Measurements from ENCODE around the gene METTL22. TPM values are rescaled to one million over a fixed set of nuclear protein-coding genes. Genes with fewer than 3 reads are reported as not detected.

The METTL22 gene
- total RNA-seq, 4 donors from 2014 or later, result 30.0 to 71.0 (median 53.9) TPM

DNA sequence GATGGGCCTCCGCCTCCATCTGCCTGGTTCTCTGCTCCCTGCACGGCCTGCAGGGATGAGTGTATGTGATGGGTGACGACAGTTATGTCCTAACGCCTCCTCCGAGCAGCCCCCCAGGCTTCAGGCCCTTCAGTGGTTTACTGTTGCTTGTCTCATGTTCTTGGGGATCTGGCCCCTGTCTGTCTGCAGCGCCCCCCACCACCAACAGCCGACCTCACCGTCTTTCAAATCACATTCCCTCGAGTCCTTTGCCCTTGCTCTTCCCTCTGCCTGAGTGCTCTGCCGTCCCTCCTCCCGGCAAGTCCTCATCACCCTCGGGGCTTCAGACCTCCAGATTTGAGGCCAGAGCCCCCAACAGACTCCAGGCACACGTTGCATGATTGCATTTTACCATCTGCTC, 18.2 kb downstream of the METTL22 start:
- Histone ChIP-seq H3K9me3 (no peaks in the 10 kb centered on the region), H3K4me3 (no peak overlapping the region), H3K27ac (no peak overlapping the region), H3K36me3 (peaks cover 0 to 77% (median 27%) of the 10 kb centered on the region in 4 donors), H3K4me1 (no peaks in the 10 kb centered on the region), H3K27me3 (no peaks in the 10 kb centered on the region)
- intact Hi-C loops (cut with DNase I; ENCODE audit: low total_unique reads) (no loop called here), in situ Hi-C loops (cut with MboI; ENCODE audit: low pct_ligation_motif_present in 1 of 4, low pct_unique_long_range_greater_than_20kb in 1 of 4, low sequenced_read_pairs in 3 of 4) (no loop called here)
- TF ChIP-seq POLR2A (IDR thresholded peaks at IDR 0.05) (no peak), EP300 (IDR thresholded peaks at IDR 0.05; ENCODE audit: low read depth) (no peak), POLR2AphosphoS5 (IDR thresholded peaks at IDR 0.05) (no peak)
- TF ChIP-seq, protein P1, sequence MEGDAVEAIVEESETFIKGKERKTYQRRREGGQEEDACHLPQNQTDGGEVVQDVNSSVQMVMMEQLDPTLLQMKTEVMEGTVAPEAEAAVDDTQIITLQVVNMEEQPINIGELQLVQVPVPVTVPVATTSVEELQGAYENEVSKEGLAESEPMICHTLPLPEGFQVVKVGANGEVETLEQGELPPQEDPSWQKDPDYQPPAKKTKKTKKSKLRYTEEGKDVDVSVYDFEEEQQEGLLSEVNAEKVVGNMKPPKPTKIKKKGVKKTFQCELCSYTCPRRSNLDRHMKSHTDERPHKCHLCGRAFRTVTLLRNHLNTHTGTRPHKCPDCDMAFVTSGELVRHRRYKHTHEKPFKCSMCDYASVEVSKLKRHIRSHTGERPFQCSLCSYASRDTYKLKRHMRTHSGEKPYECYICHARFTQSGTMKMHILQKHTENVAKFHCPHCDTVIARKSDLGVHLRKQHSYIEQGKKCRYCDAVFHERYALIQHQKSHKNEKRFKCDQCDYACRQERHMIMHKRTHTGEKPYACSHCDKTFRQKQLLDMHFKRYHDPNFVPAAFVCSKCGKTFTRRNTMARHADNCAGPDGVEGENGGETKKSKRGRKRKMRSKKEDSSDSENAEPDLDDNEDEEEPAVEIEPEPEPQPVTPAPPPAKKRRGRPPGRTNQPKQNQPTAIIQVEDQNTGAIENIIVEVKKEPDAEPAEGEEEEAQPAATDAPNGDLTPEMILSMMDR (IDR thresholded peaks at IDR 0.05), result no peak
- DNase-seq, result no peak
- WGBS, 2 donors (ENCODE audit: low coverage in 1 of 2), result 84 to 91% methylated on average over 4 to 11 of the region's 13 CpGs

- intact Hi-C loops (cut with DNase I; ENCODE audit: low total_unique reads) (no loop called here), in situ Hi-C loops (cut with MboI; ENCODE audit: low pct_ligation_motif_present in 1 of 4, low pct_unique_long_range_greater_than_20kb in 1 of 4, low sequenced_read_pairs in 3 of 4) (no loop called here)
- Histone ChIP-seq H3K9me3 (no peaks in the 10 kb centered on the region), H3K4me1 (no peaks in the 10 kb centered on the region), H3K27me3 (no peaks in the 10 kb centered on the region), H3K4me3 (no peak overlapping the region), H3K36me3 (peaks cover 0 to 70% (median 28%) of the 10 kb centered on the region in 4 donors), H3K27ac (no peak overlapping the region)
- TF ChIP-seq, protein P1 (IDR thresholded peaks at IDR 0.05), result no peak
- TF ChIP-seq EP300 (IDR thresholded peaks at IDR 0.05; ENCODE audit: low read depth) (no peak), POLR2A (IDR thresholded peaks at IDR 0.05) (no peak), POLR2AphosphoS5 (IDR thresholded peaks at IDR 0.05) (no peak)
- DNase-seq, result no peak
- 72% methylated on average over 9 of the region's 9 CpGs; no CpG with 5 or more reads in 1 of the 2 donors for WGBS, 2 donors (ENCODE audit: low coverage in 1 of 2)
These were observed 20.2 kb downstream of the METTL22 start for GRCh38 chr16:8641671-8642070.

DNA sequence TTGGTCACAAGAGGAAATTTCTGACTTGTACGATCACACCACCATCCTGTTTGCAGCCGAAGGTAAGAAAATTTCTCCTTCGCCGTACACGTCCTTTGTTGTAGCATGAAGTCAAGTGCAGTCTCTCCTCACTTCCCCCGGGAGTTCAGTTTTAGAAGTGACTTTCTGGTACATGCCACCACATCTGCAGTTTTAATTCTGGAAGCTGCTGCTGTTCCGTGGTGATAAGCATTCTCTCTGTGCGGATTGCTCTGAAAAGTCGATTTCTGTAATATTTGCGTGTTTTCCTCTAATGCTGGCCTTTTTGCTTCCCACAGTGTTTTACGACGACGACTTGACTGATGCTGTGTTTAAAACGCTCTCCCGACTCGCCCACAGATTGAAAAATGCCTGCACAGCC, 20.6 kb downstream of the METTL22 start:
- intact Hi-C loops (cut with DNase I; ENCODE audit: low total_unique reads) (no loop called here), in situ Hi-C loops (cut with MboI; ENCODE audit: low pct_ligation_motif_present in 1 of 4, low pct_unique_long_range_greater_than_20kb in 1 of 4, low sequenced_read_pairs in 3 of 4) (no loop called here)
- TF ChIP-seq, protein P1 (IDR thresholded peaks at IDR 0.05), result no peak
- TF ChIP-seq EP300 (IDR thresholded peaks at IDR 0.05; ENCODE audit: low read depth), result no peak
- no peak for TF ChIP-seq POLR2AphosphoS5 (IDR thresholded peaks at IDR 0.05)
- no peak for TF ChIP-seq POLR2A (IDR thresholded peaks at IDR 0.05)
- H3K27ac ChIP-seq, result no peak overlapping the region
- H3K4me1 ChIP-seq, result no peaks in the 10 kb centered on the region
- WGBS, 2 donors (ENCODE audit: low coverage in 1 of 2), result 81 to 84% methylated on average over 11 to 16 of the region's 16 CpGs
- no peak for DNase-seq
- H3K4me3 ChIP-seq, result no peak overlapping the region
- peaks cover 0 to 70% (median 30%) of the 10 kb centered on the region in 4 donors for H3K36me3 ChIP-seq
- H3K27me3 ChIP-seq, result no peaks in the 10 kb centered on the region
- H3K9me3 ChIP-seq, result no peaks in the 10 kb centered on the region

GRCh38 chr16:8644211-8645140, 23.0 kb downstream of the METTL22 start:
- DNase-seq, result no peak
- Histone ChIP-seq H3K4me3 (no peak overlapping the region), H3K9me3 (no peaks in the 10 kb centered on the region), H3K27me3 (no peaks in the 10 kb centered on the region), H3K27ac (peak overlapping the region in 1 of 4 donors; percentile 13), H3K4me1 (no peaks in the 10 kb centered on the region), H3K36me3 (peaks cover 0 to 62% (median 29%) of the 10 kb centered on the region in 4 donors)
- in situ Hi-C loops (cut with MboI; ENCODE audit: low pct_ligation_motif_present in 1 of 4, low pct_unique_long_range_greater_than_20kb in 1 of 4, low sequenced_read_pairs in 3 of 4), result no loop called here
- 75 to 89% methylated on average over 4 to 29 of the region's 29 CpGs for WGBS, 2 donors (ENCODE audit: low coverage in 1 of 2)
- TF ChIP-seq EP300 (IDR thresholded peaks at IDR 0.05; ENCODE audit: low read depth), result no peak
- no peak for TF ChIP-seq POLR2AphosphoS5 (IDR thresholded peaks at IDR 0.05)
- TF ChIP-seq, protein P1 (IDR thresholded peaks at IDR 0.05), result no peak
- TF ChIP-seq POLR2A (IDR thresholded peaks at IDR 0.05), result no peak
- intact Hi-C loops (cut with DNase I; ENCODE audit: low total_unique reads), result no loop called here

Data from transverse colon (tissue), 4 donors.